Chondrocyte (in vitro differentiated cells): Measurements from ENCODE around the gene XG. TPM values are rescaled to one million over a fixed set of nuclear protein-coding genes. Genes with fewer than 3 reads are reported as not detected.

Experiments used
- DNase-seq: peaks from one replicate; pipeline ENCODE4 v3.0.0; 2021; ENCODE audit warnings: mixed read lengths, low spot score
- H3K27ac Mint-ChIP-seq: one replicate; pipeline ENCODE4 v1.8.0; 2021; ENCODE audit warnings: mild to moderate bottlenecking, moderate library complexity, mixed read lengths; ENCODE audit not compliant: unreplicated experiment
- H3K27me3 Mint-ChIP-seq: 2 replicates; pipeline ENCODE4 v1.8.0; 2021; ENCODE audit warnings: low read depth, mixed read lengths
- H3K36me3 Mint-ChIP-seq: 2 replicates; pipeline ENCODE4 v1.8.0; 2021; ENCODE audit warnings: low read depth, mixed read lengths
- H3K4me1 Mint-ChIP-seq: 2 replicates; pipeline ENCODE4 v1.8.0; 2021; ENCODE audit warnings: low read depth, mild to moderate bottlenecking, mixed read lengths
- H3K4me3 Mint-ChIP-seq: one replicate; pipeline ENCODE4 v1.8.0; 2021; ENCODE audit warnings: mild to moderate bottlenecking, moderate library complexity, mixed read lengths; ENCODE audit not compliant: unreplicated experiment
- H3K9me3 Mint-ChIP-seq: 2 replicates; pipeline ENCODE4 v1.8.0; 2021; ENCODE audit warnings: low read depth, mixed read lengths
- CTCF ChIP-seq: fragments of 200-600 bp; sonication (generic); IDR thresholded peaks from 2 replicates; pipeline ENCODE4 v1.5.0; 2021; ENCODE audit warnings: antibody characterized with exemption, mild to moderate bottlenecking, moderate library complexity
- total RNA-seq: library from RNA; stranded (reverse); gene quantifications from 3 replicates; pipeline ENCODE4 v1.2.1, GENCODE V29; 2021

The XG gene
- total RNA-seq, 1 donor from 2014 or later: not detected

- peaks cover 31% of the 10 kb centered on the region for H3K4me1 Mint-ChIP-seq
- no peaks in the 10 kb centered on the region for H3K27me3 Mint-ChIP-seq
- peaks cover 21% of the 10 kb centered on the region for H3K36me3 Mint-ChIP-seq
- DNase-seq: no peak
- TF ChIP-seq CTCF: no peak
- no peaks in the 10 kb centered on the region for H3K9me3 Mint-ChIP-seq
- no peak overlapping the region for H3K4me3 Mint-ChIP-seq
- H3K27ac Mint-ChIP-seq: no peak overlapping the region
Observed at GRCh38 chrX:2712890-2713840, 38.7 kb upstream of the XG start.

- H3K4me3 Mint-ChIP-seq: no peak overlapping the region
- no peaks in the 10 kb centered on the region for H3K27me3 Mint-ChIP-seq
- H3K36me3 Mint-ChIP-seq: peaks cover 28% of the 10 kb centered on the region
- TF ChIP-seq CTCF: no peak
- DNase-seq: no peak
- peaks cover 17% of the 10 kb centered on the region for H3K4me1 Mint-ChIP-seq
- no peaks in the 10 kb centered on the region for H3K9me3 Mint-ChIP-seq
- no peak overlapping the region for H3K27ac Mint-ChIP-seq
Observed at GRCh38 chrX:2714551-2714950, 37.3 kb upstream of the XG start.

- TF ChIP-seq CTCF: no peak
- Mint-ChIP-seq H3K9me3 (no peaks in the 10 kb centered on the region), H3K27me3 (no peaks in the 10 kb centered on the region)
Observed at GRCh38 chrX:2715066-2715600, 36.7 kb upstream of the XG start.

GRCh38 chrX:2717312-2717711 is 34.5 kb upstream of the XG start:
- no peak for TF ChIP-seq CTCF
- Mint-ChIP-seq H3K4me3 (no peak overlapping the region), H3K9me3 (no peaks in the 10 kb centered on the region), H3K27me3 (no peaks in the 10 kb centered on the region), H3K4me1 (peaks cover 4% of the 10 kb centered on the region), H3K27ac (no peak overlapping the region), H3K36me3 (peaks cover 36% of the 10 kb centered on the region)
- no peak for DNase-seq

More at GRCh38 chrX:2715066-2715600, 36.7 kb upstream of the XG start:
- Mint-ChIP-seq H3K4me3 (no peak overlapping the region), H3K27ac (no peak overlapping the region), H3K4me1 (peaks cover 11% of the 10 kb centered on the region), H3K36me3 (peaks cover 34% of the 10 kb centered on the region)
- DNase-seq: no peak

- Mint-ChIP-seq H3K4me1 (peaks cover 2% of the 10 kb centered on the region), H3K4me3 (no peak overlapping the region), H3K27ac (no peak overlapping the region), H3K36me3 (peaks cover 45% of the 10 kb centered on the region), H3K27me3 (no peaks in the 10 kb centered on the region), H3K9me3 (no peaks in the 10 kb centered on the region)
- TF ChIP-seq CTCF: no peak
- no peak for DNase-seq
Observed at GRCh38 chrX:2718821-2719220, 33.0 kb upstream of the XG start.
